Measurements from ENCODE around the gene AKIRIN2. TPM values are rescaled to one million over a fixed set of nuclear protein-coding genes. Genes with fewer than 3 reads are reported as not detected.

AKIRIN2 gene
- total and polyA plus RNA-seq, 9 of the 15 experiments (the other 6 are each of a cell fraction or from before 2014, with no cell fraction given): 5.8 to 63.9 (median 28.1) TPM

GRCh38 chr6:87654122-87654521, 47.9 kb downstream of the AKIRIN2 start:
- FAIRE-seq (no peak), ATAC-seq (no peak), DNase-seq (ENCODE audit: extremely low read depth in 1 of 4, low spot score in 3 of 4) (no peak)
- no peaks in the 10 kb centered on the region for H3K27me3 ChIP-seq (ENCODE audit: control insufficient read depth in 2 of 2, insufficient read depth in 2 of 2, low read length in 2 of 2)
- in situ Hi-C loops (cut with MboI) (no loop called here), intact Hi-C loops (cut with micrococcal nuclease) (no loop called here)
- no peaks in the 10 kb centered on the region for H4K20me1 ChIP-seq (replicated peaks; ENCODE audit: control insufficient read depth, insufficient read depth, low read length)
- H3K4me2 ChIP-seq (ENCODE audit: insufficient read depth, low read length): no peak overlapping the region
- H2AFZ ChIP-seq (ENCODE audit: low read depth, low read length): no peak overlapping the region
- H3K27ac ChIP-seq (ENCODE audit: extremely low read depth, low read depth, low read length): no peak overlapping the region
- H3K4me3 ChIP-seq: no peak overlapping the region
- ChIA-PET CTCF (ENCODE audit: low intra/inter-chr PET ratio) (no interaction called here), POLR2A (no interaction called here)
- no peak overlapping the region for H3K9ac ChIP-seq (ENCODE audit: insufficient read depth in 1 of 2, low read depth in 2 of 2, low read length in 2 of 2)
- H3K79me2 ChIP-seq (ENCODE audit: control insufficient read depth, insufficient read depth, low read length): no peaks in the 10 kb centered on the region
- H3K36me3 ChIP-seq (ENCODE audit: control insufficient read depth, insufficient read depth, low read length): peaks cover 59% of the 10 kb centered on the region; the same call in 2 of the 3 replicates
- BruUV-seq (replicated peaks): no TSS peak
- H3K9me1 ChIP-seq (ENCODE audit: control insufficient read depth, insufficient read depth, low read length): no peaks in the 10 kb centered on the region
- no peaks in the 10 kb centered on the region for H3K9me3 ChIP-seq (replicated peaks; ENCODE audit: control insufficient read depth, insufficient read depth, low read depth, low read length)
- 100% methylated on average over 1 of the region's 1 CpG for WGBS (ENCODE audit: insufficient coverage, low coverage, missing lambda C conversion rate)
- no peaks in the 10 kb centered on the region for H3K4me1 ChIP-seq (replicated peaks in 1 of 2; ENCODE audit: control insufficient read depth in 2 of 2, insufficient read depth in 2 of 2, low read length in 2 of 2)
- no peak for TF ChIP-seq USF1 (CRISPR knock-in tag; IDR thresholded peaks at IDR 0.05)
- no peak for TF ChIP-seq ZNF316 (IDR thresholded peaks at IDR 0.05)
- TF ChIP-seq CHD7 (IDR thresholded peaks at IDR 0.05; ENCODE audit: low read depth, low read length): no peak
- no peak for TF ChIP-seq CBFA2T3 (IDR thresholded peaks at IDR 0.05)
- no peak for TF ChIP-seq TSHZ1 (CRISPR knock-in tag; IDR thresholded peaks at IDR 0.05)
- no peak for TF ChIP-seq MCM5 (IDR thresholded peaks at IDR 0.05; ENCODE audit: low read depth)
- TF ChIP-seq BRD4 (IDR thresholded peaks at IDR 0.05): no peak
- TF ChIP-seq ZNF23 (CRISPR knock-in tag; IDR thresholded peaks at IDR 0.05): no peak
